GM18499 (cell line): ENCODE data around the gene SAMHD1.
"Not testable (repeated sequence)": the region's sequence is repeated elsewhere in the genome, so short reads cannot be mapped to it uniquely, and the experiment has no call there.

ENCODE experiments used
- ATAC-seq: cut with Tn5 transposase; IDR thresholded peaks from one replicate; pipeline ENCODE4 v1.9.1; 2021; ENCODE audit warnings: moderate number of reproducible peaks; ENCODE audit not compliant: insufficient read depth, unreplicated experiment

SAMHD1 gene

DNA sequence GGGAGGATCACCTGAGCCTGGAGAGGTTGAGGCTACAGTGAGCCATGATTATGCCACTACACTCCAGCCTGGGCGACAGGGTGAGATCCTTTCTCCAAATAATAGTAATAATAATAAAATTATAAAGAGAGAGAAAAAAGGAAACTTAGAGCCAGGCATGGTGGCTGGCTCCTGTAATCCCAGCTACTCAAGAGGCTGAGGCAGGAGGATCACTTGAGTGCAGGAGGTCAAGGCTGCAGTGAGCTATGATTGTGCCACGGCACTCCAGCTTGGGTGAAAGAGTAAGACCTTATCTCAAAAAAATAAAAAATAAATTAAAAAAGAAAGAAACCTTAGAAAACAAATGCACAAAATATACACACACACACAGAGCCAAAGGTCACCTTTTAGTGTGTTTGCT is 5.2 kb upstream of the SAMHD1 start:
- ATAC-seq = no peak

DNA sequence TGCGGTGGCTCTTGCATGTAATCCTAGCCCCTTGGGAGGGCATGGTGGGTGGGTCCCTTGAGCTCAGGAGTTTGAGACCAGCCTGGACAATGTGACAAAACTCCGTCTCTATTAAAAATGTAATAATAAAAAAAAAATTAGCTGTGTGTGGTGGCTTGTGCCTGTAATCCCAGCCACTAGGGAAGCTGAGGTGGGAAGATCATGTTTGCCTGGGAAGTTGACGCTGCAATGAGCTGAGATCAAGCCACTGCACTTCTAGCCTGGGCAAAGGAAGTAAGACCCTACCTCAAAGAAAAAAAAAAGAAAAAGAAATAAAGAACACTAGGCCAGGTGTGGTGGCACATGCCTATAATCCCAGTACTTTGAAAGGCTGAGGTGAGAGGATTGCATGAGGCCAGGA is 4.5 kb upstream of the SAMHD1 start:
- no peak for ATAC-seq

GRCh38 chr20:36951979-36952738 is 651 bp upstream of the SAMHD1 start:
- no peak for ATAC-seq

GRCh38 chr20:36950414-36951197 is 902 bp downstream of the SAMHD1 start:
- ATAC-seq = no peak

DNA sequence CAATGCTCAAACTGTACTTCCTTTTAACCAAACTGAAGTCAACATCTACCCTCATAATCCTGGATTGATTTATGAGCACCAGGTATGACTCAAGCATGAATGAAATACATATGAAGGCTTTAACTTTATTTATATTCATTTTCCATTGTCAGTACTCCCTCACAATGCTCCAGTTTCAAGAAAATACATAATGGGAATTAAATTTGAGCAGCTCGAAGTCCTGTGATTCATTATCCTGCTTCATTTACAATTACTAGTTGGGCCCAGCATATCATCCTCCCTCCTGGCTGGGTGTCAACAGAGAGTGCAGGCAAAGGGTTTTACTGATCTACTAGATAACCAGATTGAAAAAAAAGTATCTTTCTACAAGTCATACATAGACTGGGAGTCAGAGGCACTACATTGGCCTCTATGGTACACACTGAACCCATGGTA is 10.1 kb downstream of the SAMHD1 start:
- ATAC-seq = no peak

DNA sequence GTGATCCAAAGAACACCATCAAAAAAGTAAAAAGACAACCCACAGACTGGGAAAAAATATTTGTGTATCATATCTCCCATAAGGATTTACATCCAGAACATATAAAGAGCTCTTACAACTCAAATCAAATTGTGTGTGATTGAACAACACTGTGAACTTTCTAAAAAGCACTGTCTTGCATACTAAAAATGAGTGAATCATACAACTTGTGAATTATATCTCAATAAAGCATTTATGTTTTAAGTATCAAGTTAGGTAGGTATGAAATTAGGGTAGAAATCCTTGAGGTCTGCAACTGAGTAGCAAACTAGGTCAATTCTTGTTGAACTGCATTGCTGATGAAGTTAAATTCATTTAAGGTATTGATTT is 14.1 kb downstream of the SAMHD1 start:
- no peak for ATAC-seq

GRCh38 chr20:36936761-36937401 is 14.6 kb downstream of the SAMHD1 start:
- ATAC-seq = not testable (repeated sequence)

DNA sequence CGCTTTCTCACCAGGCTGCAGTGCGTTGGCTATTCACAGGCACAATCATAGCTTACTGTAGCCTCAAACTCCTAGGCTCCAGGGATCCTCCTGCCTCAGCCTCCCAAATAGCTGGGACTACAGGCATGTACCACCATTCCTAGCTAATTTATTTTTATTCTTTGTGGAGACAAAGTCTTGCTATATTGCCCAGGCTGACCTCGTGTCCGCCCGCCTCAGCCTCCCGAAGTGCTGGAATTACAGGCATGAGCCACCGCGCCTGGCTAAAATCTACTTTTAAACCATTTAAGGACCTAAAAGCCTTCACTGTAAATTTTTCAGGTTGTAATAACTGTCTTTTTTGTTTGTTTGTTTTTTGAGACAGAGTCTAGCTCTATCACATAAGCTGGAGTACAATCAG is 15.2 kb downstream of the SAMHD1 start:
- no peak for ATAC-seq

DNA sequence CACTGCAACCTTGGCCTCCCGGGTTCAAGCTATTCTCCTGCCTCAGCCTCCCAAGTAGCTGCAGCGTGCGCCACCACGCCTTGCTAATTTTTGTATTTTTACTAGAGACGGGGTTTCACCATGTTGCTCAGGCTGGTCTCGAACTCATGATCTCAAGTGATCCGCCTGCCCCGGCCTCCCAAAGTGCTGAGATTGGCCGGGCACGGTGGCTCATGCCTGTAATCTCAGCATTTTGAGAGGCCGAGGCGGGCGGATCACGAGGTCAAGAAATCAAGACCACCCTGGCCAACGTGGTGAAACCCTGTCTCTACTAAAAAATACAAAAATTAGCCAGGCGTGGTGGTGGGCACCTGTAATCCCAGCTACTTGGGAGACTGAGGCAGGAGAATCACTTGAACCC is 17.9 kb downstream of the SAMHD1 start:
- not testable (repeated sequence) for ATAC-seq

- ATAC-seq = no peak
These were observed 18.8 kb downstream of the SAMHD1 start for GRCh38 chr20:36932476-36933426.

GRCh38 chr20:36932067-36932466 is 19.4 kb downstream of the SAMHD1 start:
- ATAC-seq = not testable (repeated sequence)

GRCh38 chr20:36929691-36930090 is 21.8 kb downstream of the SAMHD1 start:
- ATAC-seq = no peak

DNA sequence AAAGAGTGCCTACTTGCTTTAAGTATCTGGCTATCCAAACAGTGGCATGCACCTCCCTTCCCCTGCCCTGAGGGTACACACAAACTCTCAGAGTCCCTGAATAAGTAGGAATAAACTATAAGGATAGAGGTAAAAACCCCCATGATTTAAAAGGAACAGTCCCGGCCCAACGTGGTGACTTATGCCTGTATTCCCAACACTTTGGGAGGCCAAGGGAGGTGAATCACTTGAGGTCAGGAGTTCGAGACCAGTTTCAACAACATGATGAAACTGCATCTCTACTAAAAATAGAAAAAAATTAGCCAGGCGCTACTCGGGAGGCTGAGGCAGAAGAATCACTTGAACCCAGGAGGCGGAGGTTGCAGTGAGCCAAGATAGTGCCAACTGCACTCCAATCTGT is 22.2 kb downstream of the SAMHD1 start:
- ATAC-seq = no peak

GRCh38 chr20:36927704-36928103 is 23.8 kb downstream of the SAMHD1 start:
- ATAC-seq = no peak

DNA sequence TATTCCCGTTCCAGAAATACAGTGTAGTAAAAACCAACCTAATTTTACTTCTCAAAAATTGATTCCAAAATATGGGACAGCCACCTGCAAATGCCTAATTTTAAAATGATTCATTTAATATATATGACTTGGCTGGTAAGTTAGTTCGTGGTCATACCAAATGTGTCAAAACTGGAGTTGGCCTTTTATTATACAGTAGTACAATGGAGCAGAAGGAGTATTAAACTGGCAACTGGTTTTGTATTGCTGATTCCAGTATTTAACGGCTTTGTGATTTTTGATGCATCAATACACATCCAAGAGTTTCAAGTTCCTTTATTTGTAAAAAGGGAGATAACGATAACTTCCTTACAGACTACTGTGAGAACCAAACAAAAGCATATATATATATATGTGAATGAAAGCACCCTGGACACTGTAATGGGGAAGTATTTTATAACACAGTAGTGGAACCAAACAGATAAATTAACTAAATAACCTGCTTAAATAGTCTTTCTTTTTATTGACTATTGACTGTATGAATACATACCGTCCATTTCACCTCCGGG is 24.8 kb downstream of the SAMHD1 start:
- ATAC-seq = no peak

DNA sequence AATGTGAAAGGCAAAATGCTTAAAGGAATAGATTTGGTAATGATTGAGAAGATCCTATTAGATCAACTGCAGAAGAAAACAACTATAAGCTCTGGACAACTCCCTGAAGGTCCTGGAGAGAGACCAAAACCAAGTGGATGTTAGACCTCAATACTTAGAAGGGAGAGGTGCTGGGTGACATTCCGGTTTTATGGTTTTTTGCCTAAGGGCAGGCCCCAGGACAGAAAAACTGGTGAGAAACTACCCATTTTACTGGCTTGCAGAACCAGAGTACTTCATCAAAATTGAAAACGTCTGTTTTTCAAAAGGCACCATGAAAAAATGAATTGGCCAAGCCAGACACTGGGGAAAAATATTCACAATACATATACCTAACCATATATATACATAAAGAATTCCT is 26.3 kb downstream of the SAMHD1 start:
- ATAC-seq = no peak

DNA sequence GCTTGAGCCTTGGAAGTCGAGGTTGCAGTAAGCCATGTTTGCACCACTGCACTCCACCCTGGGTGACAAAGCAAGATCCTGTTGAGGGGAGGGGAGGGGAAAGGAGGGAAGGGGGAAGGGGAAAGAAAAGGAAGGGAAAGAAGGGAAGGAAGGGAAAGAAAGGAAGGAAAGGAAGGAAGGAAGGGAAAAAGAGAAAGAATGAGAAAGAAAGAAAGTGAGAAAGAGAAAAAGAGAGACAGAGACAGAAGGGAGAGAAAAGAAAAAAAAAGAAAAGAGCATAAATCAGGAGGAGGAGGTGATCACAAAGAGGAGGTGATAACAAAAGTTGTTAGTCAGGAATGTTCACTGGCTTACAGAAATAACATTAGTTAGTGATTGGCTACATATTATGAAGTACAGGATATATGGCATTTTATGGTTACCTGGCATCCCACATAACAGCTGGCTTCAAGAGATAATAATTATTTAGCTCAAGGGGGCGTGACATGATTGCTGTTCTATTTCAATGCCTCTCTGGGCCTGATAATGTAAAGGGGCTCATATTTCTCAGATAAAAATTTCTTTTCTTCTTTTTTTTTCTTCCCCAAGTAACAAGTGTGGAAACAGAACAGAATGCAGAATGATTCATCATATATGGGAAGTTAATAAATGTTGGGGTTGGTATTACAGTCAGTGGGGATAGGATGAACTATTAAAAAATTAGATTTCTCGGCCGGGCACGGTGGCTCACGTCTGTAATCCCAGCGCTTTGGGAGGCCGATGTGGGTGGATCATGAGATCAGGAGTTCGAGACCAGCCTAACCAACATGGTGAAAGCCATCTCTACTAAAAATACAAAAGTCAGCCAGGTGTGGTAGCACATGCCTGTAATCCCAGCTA is 27.1 kb downstream of the SAMHD1 start:
- no peak for ATAC-seq

DNA sequence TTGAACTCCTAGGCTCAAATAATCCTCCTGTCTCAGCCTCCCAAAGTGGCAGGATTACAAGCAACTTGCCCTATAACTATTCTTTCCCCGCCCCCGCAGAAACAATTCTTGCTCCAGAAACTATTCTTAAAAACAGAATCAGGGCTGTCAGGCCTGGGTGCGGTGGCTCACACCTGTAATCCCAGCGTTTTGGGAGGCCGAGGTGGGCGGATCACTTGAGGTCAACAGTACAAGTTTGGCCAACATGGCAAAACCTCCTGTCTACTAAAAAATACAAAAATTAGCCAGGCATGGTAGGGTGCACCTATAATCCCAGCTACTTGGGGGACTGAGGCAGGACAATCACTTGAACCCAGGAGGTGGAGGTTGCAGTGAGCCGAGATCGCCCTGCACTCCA is 31.2 kb downstream of the SAMHD1 start:
- no peak for ATAC-seq
